ENCODE measurements around the gene USP48.

Gene USP48

GRCh38 chr1:21707086-21707840, 75.7 kb downstream of the USP48 start:
- TF ChIP-seq GATA3 (IDR thresholded peaks at IDR 0.05; ENCODE audit: low read depth, low read length) (no peak), GATA2 (IDR thresholded peaks at IDR 0.05; ENCODE audit: low read depth, low read length) (no peak)

- TF ChIP-seq GATA3 (IDR thresholded peaks at IDR 0.05; ENCODE audit: low read depth, low read length) (no peak), GATA2 (IDR thresholded peaks at IDR 0.05; ENCODE audit: low read depth, low read length) (no peak)
These were observed 76.7 kb downstream of the USP48 start for GRCh38 chr1:21706151-21706835.

- TF ChIP-seq GATA3 (IDR thresholded peaks at IDR 0.05; ENCODE audit: low read depth, low read length) (no peak), GATA2 (IDR thresholded peaks at IDR 0.05; ENCODE audit: low read depth, low read length) (no peak)
These were observed 77.5 kb downstream of the USP48 start for GRCh38 chr1:21705303-21705980.

GRCh38 chr1:21704145-21704544, 78.8 kb downstream of the USP48 start:
- TF ChIP-seq GATA2 (IDR thresholded peaks at IDR 0.05; ENCODE audit: low read depth, low read length): no peak
- TF ChIP-seq GATA3 (IDR thresholded peaks at IDR 0.05; ENCODE audit: low read depth, low read length): no peak

GRCh38 chr1:21703318-21703963, 79.5 kb downstream of the USP48 start:
- TF ChIP-seq GATA3 (IDR thresholded peaks at IDR 0.05; ENCODE audit: low read depth, low read length): no peak
- TF ChIP-seq GATA2 (IDR thresholded peaks at IDR 0.05; ENCODE audit: low read depth, low read length): no peak

- TF ChIP-seq GATA2 (IDR thresholded peaks at IDR 0.05; ENCODE audit: low read depth, low read length): no peak
- TF ChIP-seq GATA3 (IDR thresholded peaks at IDR 0.05; ENCODE audit: low read depth, low read length): no peak
These were observed 80.2 kb downstream of the USP48 start for GRCh38 chr1:21702780-21703179.

GRCh38 chr1:21701401-21701800, 81.5 kb downstream of the USP48 start:
- TF ChIP-seq GATA3 (IDR thresholded peaks at IDR 0.05; ENCODE audit: low read depth, low read length): no peak

GRCh38 chr1:21700094-21700493, 82.9 kb downstream of the USP48 start:
- TF ChIP-seq GATA3 (IDR thresholded peaks at IDR 0.05; ENCODE audit: low read depth, low read length): no peak
- TF ChIP-seq GATA2 (IDR thresholded peaks at IDR 0.05; ENCODE audit: low read depth, low read length): no peak

- TF ChIP-seq GATA2 (IDR thresholded peaks at IDR 0.05; ENCODE audit: low read depth, low read length) (no peak), GATA3 (IDR thresholded peaks at IDR 0.05; ENCODE audit: low read depth, low read length) (no peak)
These were observed 86.0 kb downstream of the USP48 start for GRCh38 chr1:21696931-21697330.

- no peak for TF ChIP-seq GATA3 (IDR thresholded peaks at IDR 0.05; ENCODE audit: low read depth, low read length)
- TF ChIP-seq GATA2 (IDR thresholded peaks at IDR 0.05; ENCODE audit: low read depth, low read length): no peak
These were observed 89.2 kb downstream of the USP48 start for GRCh38 chr1:21693732-21694131.

- no peak for TF ChIP-seq GATA3 (IDR thresholded peaks at IDR 0.05; ENCODE audit: low read depth, low read length)
- no peak for TF ChIP-seq GATA2 (IDR thresholded peaks at IDR 0.05; ENCODE audit: low read depth, low read length)
These were observed 91.2 kb downstream of the USP48 start for GRCh38 chr1:21691739-21692138.

- no peak for TF ChIP-seq GATA3 (IDR thresholded peaks at IDR 0.05; ENCODE audit: low read depth, low read length)
- no peak for TF ChIP-seq GATA2 (IDR thresholded peaks at IDR 0.05; ENCODE audit: low read depth, low read length)
These were observed 93.1 kb downstream of the USP48 start for GRCh38 chr1:21689661-21690372.

- no peak for TF ChIP-seq GATA3 (IDR thresholded peaks at IDR 0.05; ENCODE audit: low read depth, low read length)
- no peak for TF ChIP-seq GATA2 (IDR thresholded peaks at IDR 0.05; ENCODE audit: low read depth, low read length)
These were observed 95.8 kb downstream of the USP48 start for GRCh38 chr1:21687081-21687529.

Measured in SH-SY5Y (cell line).